Body of pancreas (tissue), 4 donors: ENCODE results near the gene OR51G2. TPM values are rescaled to one million over a fixed set of nuclear protein-coding genes. Genes with fewer than 3 reads are reported as not detected.
A peak's percentile ranks its signal among the peaks of the same experiment; 100 is the strongest.
"Not testable (repeated sequence)": the region's sequence is repeated elsewhere in the genome, so short reads cannot be mapped to it uniquely, and the experiment has no call there.

Source experiments
- ATAC-seq: fragments of 150-250 bp; one replicate; pipeline ENCODE4 v1.9.1; 2016
- DNase-seq, 4 donors: peaks; one replicate each; pipeline ENCODE4 v3.0.0-alpha.2; 2019
- H3K27ac ChIP-seq, 4 donors: fragments of 200-600 bp; sonication (generic); 1 replicate in 3 of 4; 2 replicates in 1 of 4; pipeline versions ENCODE4 v1.5.1 to v1.6.1; 2016 to 2019; ENCODE audit warnings: mild to moderate bottlenecking in 1 of 4, mixed read lengths in 1 of 4, moderate library complexity in 1 of 4
- H3K27me3 ChIP-seq, 2 donors: fragments of 200-600 bp; sonication (generic); one replicate each; pipeline ENCODE4 v1.6.0; 2016; ENCODE audit warnings: mild to moderate bottlenecking in 1 of 2
- H3K36me3 ChIP-seq, 2 donors: fragments of 200-600 bp; sonication (generic); replicated peaks in 1 of 2; 2 replicates each; pipeline ENCODE4 v1.5.1; 2016; ENCODE audit warnings: low read depth in 2 of 2; ENCODE audit not compliant: insufficient read depth in 1 of 2
- H3K4me1 ChIP-seq: fragments of 200-600 bp; sonication (generic); one replicate; pipeline ENCODE4 v1.6.0; 2016
- H3K4me3 ChIP-seq, 2 donors: fragments of 200-600 bp; sonication (generic); 1 replicate in 1 of 2; 2 replicates in 1 of 2; pipeline ENCODE4 v1.5.1; 2016 to 2019
- H3K9me3 ChIP-seq, 3 donors: fragments of 200-600 bp; sonication (generic); 1 replicate in 2 of 3; 2 replicates in 1 of 3; pipeline ENCODE4 v1.5.1; 2016
- POLR2A ChIP-seq, 3 donors: fragments of 450-650 bp; IDR thresholded peaks; one replicate each; pipeline ENCODE4 v1.6.1; 2016; ENCODE audit warnings: antibody characterized with exemption in 3 of 3, mild to moderate bottlenecking in 2 of 3
- WGBS, 2 donors: methylation state at CpG; one replicate each; pipeline ENCODE4 v1.1.5; 2017; 5-methylcytosine and 5-hydroxymethylcytosine counted together
- intact Hi-C: fragments of 100-400 bp; cut with DNase I; formaldehyde crosslinking; loops from one replicate; pipeline ENCODE4 v1.15.1; 2023
- total RNA-seq, 2 donors: library from RNA; depleted of rRNA; stranded (reverse); fragments of >200 nt; gene quantifications; one replicate each; pipeline ENCODE4 v1.1.0, GENCODE V29; 2016
- TF ChIP-seq, protein P1 (sequence below), 7 experiments: fragments of 450-650 bp in 4 of 7; fragments of 200-600 bp in 3 of 7; sonication (generic) in 3 of 7; IDR thresholded peaks; one replicate each; pipeline ENCODE4 v1.5.1; 2016 to 2019; ENCODE audit warnings: antibody characterized with exemption in 7 of 7

The OR51G2 gene, protein sequence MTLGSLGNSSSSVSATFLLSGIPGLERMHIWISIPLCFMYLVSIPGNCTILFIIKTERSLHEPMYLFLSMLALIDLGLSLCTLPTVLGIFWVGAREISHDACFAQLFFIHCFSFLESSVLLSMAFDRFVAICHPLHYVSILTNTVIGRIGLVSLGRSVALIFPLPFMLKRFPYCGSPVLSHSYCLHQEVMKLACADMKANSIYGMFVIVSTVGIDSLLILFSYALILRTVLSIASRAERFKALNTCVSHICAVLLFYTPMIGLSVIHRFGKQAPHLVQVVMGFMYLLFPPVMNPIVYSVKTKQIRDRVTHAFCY
- not detected for total RNA-seq

DNA sequence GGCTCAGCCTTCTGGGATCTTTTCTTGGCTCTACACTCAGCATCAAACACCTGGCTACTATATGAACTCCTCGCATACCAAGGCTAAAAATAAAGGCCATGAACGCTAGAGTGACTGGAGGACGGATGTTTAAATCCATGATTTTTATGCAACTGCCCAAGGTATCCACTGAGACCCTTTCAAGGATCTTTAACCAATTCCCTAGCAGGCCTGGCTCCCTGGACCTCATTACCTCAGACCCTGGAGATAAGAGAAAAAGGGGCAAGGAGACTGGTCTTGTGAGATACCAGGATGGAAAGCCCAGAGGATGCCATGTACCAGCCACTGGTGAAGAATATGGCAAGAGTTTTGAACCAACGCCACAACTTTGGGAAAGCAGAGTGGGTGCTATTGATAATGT lies at the start of gene OR51G2:
Gene OR51G2 (minus strand): TSS at position 101 of the 400 bp plus-strand sequence. CDS start 3,687 bp downstream, outside the sequence.
- no peaks in the 10 kb centered on the region for H3K27me3 ChIP-seq
- WGBS, 2 donors: 74 to 82% methylated on average over 4 of the region's 4 CpGs
- no peak within 1 kb of the TSS for H3K4me3 ChIP-seq
- intact Hi-C loops: no loop called here
- DNase-seq: no peak
- TF ChIP-seq POLR2A (IDR thresholded peaks at IDR 0.05): no peak
- TF ChIP-seq, protein P1, sequence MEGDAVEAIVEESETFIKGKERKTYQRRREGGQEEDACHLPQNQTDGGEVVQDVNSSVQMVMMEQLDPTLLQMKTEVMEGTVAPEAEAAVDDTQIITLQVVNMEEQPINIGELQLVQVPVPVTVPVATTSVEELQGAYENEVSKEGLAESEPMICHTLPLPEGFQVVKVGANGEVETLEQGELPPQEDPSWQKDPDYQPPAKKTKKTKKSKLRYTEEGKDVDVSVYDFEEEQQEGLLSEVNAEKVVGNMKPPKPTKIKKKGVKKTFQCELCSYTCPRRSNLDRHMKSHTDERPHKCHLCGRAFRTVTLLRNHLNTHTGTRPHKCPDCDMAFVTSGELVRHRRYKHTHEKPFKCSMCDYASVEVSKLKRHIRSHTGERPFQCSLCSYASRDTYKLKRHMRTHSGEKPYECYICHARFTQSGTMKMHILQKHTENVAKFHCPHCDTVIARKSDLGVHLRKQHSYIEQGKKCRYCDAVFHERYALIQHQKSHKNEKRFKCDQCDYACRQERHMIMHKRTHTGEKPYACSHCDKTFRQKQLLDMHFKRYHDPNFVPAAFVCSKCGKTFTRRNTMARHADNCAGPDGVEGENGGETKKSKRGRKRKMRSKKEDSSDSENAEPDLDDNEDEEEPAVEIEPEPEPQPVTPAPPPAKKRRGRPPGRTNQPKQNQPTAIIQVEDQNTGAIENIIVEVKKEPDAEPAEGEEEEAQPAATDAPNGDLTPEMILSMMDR (IDR thresholded peaks at IDR 0.05): no peak
- H3K9me3 ChIP-seq: no peaks in the 10 kb centered on the region
- no peak for ATAC-seq
- H3K36me3 ChIP-seq: no peaks in the 10 kb centered on the region
- H3K4me1 ChIP-seq: no peaks in the 10 kb centered on the region
- no peak within 1 kb of the TSS for H3K27ac ChIP-seq

DNA sequence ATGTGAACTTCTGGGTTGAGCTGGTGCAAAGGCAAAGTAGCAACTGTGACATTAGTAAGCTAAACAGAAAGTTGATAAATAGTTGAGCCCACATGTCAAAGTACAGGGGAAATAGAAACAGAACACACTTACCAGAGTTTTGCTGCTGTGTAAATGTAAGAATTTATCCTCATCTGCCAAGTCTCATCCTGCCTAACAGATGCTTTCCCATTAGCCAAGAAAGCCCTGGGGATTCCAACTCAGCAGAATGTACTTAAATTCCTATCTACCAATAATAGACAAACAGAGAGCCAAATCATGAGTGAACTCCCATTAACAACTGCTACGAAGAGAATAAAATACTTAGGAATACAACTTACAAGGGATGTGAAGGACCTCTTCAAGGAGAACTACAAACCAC lies 43.7 kb upstream of the OR51G2 start:
- TF ChIP-seq, protein P1 (IDR thresholded peaks at IDR 0.05): no peak
- no peak for TF ChIP-seq POLR2A (IDR thresholded peaks at IDR 0.05)
- Histone ChIP-seq H3K36me3 (no peaks in the 10 kb centered on the region), H3K4me1 (peaks cover 1% of the 10 kb centered on the region), H3K27me3 (no peaks in the 10 kb centered on the region), H3K4me3 (no peak overlapping the region), H3K27ac (no peak overlapping the region), H3K9me3 (no peaks in the 10 kb centered on the region)
- intact Hi-C loops: no loop called here
- WGBS, 2 donors: 70 to 79% methylated on average over 1 of the region's 1 CpG
- DNase-seq: no peak
- ATAC-seq: no peak

DNA sequence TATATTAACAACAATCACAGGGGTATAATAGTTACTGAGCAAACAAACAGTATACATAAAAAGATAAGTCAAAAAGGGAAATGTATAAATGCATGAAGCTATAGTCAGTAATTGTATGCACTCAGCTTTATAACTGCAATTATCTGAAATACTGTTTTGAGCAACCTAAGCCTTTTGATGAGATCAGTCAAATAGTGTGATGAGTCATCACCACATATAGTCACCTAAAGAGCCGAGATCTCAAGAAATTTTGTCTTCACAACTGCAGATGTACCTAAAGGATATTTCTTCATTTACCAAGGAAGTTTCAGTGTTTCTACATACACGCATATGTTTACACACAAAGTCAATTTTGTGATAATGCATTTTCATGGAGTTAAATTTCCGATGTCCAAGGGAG lies 41.7 kb upstream of the OR51G2 start:
- intact Hi-C loops: no loop called here
- DNase-seq: no peak
- no peak for ATAC-seq
- no peaks in the 10 kb centered on the region for H3K9me3 ChIP-seq
- TF ChIP-seq POLR2A (IDR thresholded peaks at IDR 0.05): no peak
- TF ChIP-seq, protein P1 (IDR thresholded peaks at IDR 0.05): no peak
- WGBS, 2 donors: 51 to 66% methylated on average over 3 of the region's 3 CpGs
- peaks cover 6% of the 10 kb centered on the region for H3K4me1 ChIP-seq
- no peak overlapping the region for H3K4me3 ChIP-seq
- H3K27ac ChIP-seq: no peak overlapping the region
- H3K36me3 ChIP-seq: no peaks in the 10 kb centered on the region
- H3K27me3 ChIP-seq: no peaks in the 10 kb centered on the region

DNA sequence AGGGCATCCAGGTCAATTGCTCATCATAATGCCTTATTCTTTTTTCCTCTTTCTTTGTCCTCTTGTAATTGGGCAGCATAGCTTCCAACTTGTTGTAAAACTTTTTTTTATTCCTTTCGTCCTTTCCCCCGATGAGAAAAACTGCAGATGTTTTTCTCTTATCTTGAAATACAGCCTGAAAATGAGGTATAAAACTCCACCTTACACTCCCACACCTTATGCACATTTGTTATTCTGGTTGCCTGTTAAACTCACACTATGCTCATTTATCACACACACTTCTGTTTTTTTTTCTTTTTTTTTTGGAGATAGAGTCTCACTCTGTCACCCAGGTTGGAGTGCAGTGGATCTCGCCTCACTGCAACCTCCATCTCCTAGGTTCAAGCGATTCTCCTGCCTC lies 38.2 kb upstream of the OR51G2 start:
- 31 to 37% methylated on average over 4 of the region's 4 CpGs for WGBS, 2 donors
- peak; percentile 72 for ATAC-seq

DNA sequence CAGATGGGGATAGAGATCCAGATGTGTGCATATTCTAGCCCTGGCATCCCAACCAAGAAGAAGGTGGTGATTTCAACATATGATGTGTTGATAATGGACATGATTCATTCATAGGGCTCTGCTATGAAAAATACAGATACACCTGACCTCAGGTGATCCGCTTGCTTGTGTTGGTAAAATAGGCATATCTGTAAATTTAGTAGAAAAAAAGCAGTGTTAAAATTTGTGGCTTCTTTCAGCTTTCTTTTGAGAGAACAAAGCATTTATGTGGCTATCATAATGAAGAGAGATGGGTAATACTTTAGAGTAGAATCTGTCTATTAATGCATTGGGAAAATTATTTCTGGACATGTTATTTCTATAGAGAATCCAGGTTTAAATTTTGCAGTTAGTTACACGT lies 36.5 kb upstream of the OR51G2 start, which contains the start of gene OR51A2:
Gene OR51A2 (minus strand): TSS at position 101 of the 400 bp plus-strand sequence. CDS start 0 bp downstream, at position 101.
- H3K27me3 ChIP-seq, H3K9me3 ChIP-seq, DNase-seq, H3K27ac ChIP-seq, H3K4me3 ChIP-seq, H3K36me3 ChIP-seq, ATAC-seq, intact Hi-C loops, H3K4me1 ChIP-seq: not testable (repeated sequence)
- WGBS, 2 donors: 77 to 88% methylated on average over 2 of the region's 2 CpGs

More for the DNA sequence above, 38.2 kb upstream of the OR51G2 start:
- Histone ChIP-seq H3K27ac (no peak overlapping the region), H3K9me3 (no peaks in the 10 kb centered on the region), H3K4me1 (peaks cover 6% of the 10 kb centered on the region), H3K27me3 (no peaks in the 10 kb centered on the region), H3K36me3 (no peaks in the 10 kb centered on the region), H3K4me3 (no peak overlapping the region)
- DNase-seq: no peak
- TF ChIP-seq, protein P1 (IDR thresholded peaks at IDR 0.05): no peak
- TF ChIP-seq POLR2A (IDR thresholded peaks at IDR 0.05): no peak
- intact Hi-C loops: no loop called here
